Anterior cingulate cortex (tissue), 58 donors: ENCODE data around the gene TAL1.

Experiments
- DNase-seq, 58 donors: peaks; one replicate each; lab custom pipeline; 2025; lab: John Stamatoyannopoulos, UW

Gene TAL1

GRCh38 chr1:47178654-47179016 lies 53.4 kb downstream of the TAL1 start:
- no peak for DNase-seq

- peak in 1 of 58 donors; percentile 13 for DNase-seq
These were observed 54.0 kb downstream of the TAL1 start for GRCh38 chr1:47178020-47178419.

DNA sequence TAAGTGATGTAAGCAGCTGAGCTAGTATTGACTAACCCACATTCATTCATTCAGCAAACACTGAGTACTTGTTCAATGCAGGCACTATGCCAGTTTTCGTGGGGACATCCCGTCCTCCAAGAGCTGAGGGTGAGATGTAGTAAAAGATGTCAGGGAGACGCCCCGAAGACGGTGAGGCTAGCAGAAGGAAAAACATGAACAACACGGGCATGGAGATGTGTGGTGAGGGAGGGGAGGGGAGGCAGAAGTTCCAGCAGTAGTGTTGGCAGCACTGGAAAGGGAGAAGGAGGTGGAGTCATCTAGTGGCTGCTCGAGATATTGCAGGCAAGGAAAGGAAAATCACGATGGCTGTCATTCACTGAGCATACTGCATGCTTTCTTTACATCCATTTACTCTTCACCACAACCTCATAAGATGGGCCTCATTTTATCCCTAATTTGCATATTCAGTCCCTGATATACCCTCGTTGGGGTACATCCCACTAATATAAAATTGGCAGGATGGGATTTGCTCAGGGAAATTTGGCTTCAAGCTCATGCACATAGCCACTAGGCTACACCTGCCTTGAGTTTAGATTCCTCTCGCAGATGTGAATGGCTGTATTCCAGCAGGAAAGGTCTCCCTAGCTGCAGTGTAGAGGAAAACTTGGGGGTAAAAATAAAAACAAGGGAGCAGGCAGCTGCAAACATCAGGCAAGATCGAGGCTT lies 56.6 kb downstream of the TAL1 start:
- peak in 47 of 58 donors; percentile 14 to 74 (median 38) for DNase-seq

DNA sequence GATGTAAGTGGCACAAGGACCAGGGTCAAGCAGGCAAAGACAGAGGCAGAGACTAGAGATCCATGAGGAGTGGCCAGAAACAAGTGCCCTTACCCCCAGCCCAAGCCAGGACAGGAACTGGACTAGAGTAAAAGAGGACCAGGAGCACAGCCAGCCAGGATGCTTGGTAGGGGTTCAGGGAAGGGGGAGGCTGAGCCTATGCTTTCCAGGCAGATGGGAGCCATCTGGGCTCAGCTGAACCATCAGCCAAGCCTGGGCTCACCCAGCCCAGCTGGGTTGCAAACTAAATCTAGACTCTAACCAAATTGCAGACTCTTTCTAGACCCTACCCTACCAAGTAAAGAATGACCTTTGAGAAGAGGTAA lies 57.4 kb downstream of the TAL1 start:
- DNase-seq, result no peak

- DNase-seq, result no peak
These were observed 59.2 kb downstream of the TAL1 start for GRCh38 chr1:47172782-47173181.
